ENCODE data around the gene DCC.

The DCC gene

DNA sequence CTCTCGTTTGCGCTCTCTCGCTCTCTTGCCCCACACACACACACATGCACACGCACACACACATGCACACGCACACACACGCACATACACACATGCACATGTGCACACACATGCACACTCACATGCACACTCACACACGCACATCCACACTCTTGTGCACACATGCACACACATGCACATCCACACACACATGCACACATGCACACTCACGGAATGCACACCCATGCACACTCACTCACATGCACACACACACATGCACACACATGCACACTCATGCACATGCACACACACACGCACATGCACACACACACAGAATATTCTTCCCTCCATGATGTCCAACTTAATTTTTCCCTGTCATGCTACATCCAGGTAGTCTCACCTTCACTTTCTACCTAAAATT lies 360.1 kb downstream of the DCC start:
- DNase-seq = no peak

DNA sequence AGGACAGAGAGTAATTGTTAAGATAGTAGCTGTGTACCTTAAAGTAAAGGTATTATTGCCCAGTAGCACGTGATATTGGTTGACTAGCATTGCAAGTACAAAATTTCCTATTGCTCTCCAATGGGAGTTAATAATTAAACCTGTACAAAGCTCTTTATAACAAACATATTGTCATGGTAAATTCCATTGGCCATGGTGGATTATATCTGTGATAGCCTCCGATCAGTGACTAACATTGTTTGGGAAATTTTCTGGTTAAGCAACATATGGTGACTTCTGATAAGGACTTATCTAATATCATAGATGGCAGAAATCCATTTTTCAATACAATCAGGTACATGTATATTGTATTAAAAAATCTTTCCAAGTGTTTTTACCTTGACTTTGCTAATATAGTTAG lies 360.8 kb downstream of the DCC start:
- DNase-seq = no peak

DNA sequence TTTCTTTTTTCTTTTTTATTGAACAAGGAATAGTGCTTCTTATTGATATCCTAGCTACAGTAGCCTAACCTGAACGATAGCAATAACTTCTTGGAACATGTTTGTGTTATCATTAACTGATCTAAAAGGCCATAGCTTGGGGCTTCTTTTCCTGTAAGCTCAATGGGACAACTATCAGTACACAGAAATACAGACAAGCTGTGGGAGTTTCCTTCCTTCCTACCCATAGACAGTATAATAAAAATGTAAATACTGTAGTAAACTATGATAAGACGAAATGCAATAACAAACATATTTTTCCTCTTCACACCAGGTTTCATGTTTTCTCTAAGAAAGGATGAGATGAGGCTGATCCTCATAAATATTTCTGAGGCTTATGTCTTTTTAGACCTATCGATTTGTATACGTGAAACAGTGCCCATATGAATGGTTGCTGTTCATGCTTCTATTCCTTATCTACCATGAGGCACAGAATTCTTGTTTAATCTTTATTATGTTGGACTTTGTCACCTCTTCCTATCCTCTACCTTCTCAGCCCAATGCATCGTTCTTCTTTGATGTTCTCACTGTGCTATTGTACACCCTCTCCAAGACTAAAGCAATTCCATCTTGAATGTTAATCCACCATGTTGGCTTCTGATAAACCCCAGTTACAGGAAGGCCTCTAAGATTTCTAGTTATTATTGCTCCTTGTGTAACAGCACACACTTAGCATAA lies 361.4 kb downstream of the DCC start:
- DNase-seq = no peak

DNA sequence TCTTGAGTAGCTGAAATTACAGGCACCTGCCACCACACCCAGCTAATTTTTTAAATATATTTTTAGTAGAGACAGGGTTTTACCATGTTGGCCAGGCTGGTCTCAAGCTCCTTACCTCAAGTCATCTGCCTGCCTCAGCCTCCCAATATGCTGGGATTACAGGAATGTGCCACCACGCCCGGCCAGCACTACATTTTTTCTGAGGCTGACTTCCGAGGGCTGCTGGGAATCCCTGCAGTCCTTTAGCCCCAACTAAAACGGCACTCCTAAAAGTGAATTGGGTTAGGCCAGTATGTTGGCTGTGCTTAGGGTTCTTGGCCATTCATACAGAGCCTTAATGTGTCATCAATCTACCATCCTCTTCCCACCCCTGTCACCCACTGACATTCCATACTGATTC lies 375.4 kb downstream of the DCC start:
- no peak for DNase-seq

DNA sequence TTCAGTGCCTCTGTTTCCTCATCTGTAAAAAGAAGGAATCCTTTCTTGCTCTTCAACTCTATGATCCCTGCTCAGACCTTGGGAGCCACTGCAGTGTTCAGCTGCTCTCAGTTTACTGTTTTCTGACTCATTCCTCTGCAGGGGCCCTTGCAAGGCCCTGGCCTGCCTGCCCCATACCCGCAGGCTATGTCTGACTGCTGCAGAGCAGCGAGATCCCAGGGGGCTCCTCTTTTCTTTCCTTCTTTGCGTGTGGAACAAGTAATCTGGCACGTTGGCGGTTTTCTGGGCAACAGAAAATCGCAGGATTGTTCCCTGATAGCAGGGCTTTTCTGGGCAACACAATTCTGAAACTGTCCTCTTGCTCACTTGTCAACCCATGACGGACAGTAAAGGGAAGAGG lies 376.0 kb downstream of the DCC start:
- no peak for DNase-seq

DNA sequence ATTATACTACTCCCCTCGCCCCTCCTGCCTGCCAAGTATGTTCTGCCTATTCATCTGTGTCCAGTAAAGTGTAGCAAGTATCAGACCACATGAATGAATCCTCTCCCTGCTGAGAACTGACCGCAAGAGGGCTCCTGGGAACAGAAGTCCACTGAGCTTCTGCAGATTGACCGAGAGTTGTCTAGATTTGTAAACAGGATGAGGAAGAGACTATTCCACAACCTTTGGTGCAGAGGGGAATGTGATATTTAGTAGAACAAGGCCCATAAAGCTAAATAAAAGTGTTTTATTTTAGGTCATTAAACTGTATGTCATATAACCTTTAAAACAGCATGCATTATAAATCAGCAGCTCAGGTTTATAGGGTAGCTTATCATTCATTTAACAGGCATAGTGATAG lies 377.0 kb downstream of the DCC start:
- no peak for DNase-seq

DNA sequence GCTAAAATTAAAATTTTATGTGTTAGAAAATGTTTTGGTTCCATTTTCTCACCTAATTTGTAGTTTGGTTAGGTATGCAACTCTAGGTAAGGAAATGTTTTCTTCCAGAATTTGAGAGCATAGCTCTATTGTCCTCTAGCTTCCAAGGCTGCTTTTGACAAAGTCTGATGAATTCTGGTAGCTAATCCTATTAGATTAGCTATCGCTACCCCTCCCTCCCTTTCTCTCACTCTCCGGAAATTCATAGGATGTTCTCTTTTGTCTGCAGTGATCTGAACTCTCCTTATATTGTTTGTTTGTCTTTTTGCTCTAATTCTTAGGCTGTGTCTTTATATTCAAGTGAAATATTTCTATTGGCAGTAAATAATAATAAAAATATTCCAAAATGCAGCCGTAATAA lies 382.9 kb downstream of the DCC start:
- DNase-seq = no peak

DNA sequence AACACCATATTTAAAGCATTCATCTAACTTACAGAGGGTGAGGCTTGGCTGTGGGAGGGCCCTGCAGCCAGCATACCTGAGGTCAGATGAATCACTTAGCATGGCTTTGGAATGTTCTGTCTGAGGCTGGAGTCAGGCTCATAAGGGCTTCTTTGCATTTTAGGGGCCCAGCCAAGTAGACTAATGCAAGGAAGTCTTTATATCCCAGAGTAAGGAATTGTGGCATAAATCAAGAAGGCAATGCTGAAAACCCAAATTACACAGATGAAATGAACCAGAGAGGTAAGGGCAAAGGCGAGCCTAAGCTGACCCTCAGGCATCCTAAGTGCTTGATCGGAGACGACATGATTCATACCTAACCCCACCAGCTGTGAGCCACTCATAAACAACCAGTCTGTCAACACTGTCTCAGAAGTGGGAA lies 383.6 kb downstream of the DCC start:
- no peak for DNase-seq

DNA sequence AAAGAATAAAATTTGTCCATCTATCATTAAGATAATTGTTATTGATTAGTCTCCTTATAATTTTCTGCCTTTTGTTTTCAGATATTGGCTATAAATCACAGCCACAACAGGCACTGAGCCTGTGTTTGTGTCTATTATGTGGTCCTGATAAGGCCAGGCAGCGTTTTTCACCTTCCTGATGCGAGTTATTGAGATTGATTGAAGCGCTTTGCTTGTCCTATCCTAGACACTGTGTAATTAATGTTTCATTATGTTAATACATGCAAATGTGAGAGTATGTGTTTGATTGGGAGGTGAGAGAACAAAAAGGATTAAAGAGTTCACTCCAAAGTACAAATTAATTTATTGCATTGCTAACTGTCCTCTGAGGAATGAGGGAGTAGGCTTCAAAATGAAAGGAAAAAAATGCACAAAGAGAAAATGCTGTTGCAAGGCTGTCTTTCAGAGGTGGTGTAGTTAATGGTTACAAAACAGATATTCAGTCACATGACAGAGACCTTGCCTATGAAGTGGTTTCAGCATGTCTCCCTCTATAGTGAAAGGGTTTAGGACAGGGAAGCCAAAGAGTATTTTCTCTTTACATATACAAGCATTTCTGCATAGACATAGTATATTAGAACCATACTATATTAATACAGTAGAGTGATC lies 391.1 kb downstream of the DCC start:
- no peak for DNase-seq

DNA sequence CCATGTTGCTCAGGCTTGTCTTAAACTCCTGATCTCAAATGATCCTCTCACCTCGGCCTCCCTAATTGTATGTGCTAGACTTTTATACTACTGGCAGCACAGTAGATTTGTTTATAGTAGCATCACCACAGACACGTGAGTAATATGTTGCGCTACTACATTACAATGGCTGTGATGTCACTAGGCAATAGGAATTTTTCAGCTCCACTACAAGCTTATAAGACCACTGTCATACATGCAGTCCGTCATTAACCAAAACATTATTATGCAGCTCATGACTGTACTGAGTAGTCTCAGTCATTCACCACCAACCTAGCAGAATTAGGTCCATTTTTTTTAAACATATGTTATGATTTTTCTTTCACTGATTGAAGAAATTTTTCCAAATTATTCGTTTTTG lies 398.9 kb downstream of the DCC start:
- no peak for DNase-seq

DNA sequence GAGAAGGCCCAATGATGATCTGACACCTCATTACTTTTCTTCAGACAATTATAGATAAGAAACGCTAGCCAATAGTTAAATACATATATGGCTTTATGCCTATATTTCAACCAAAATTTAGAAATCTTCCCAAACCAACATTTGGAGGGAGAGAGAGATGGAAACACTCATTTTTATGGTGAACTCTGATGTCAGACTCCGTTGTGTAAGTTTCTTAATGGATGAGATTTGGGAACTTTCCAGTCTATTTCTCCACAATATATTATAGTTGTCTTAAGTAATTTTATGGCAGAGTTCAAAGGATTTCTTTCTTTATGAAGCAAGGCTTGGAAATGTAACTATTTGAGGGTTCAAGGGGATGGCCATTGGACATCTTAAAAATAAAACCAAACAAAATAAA lies 407.0 kb downstream of the DCC start:
- DNase-seq = no peak

DNA sequence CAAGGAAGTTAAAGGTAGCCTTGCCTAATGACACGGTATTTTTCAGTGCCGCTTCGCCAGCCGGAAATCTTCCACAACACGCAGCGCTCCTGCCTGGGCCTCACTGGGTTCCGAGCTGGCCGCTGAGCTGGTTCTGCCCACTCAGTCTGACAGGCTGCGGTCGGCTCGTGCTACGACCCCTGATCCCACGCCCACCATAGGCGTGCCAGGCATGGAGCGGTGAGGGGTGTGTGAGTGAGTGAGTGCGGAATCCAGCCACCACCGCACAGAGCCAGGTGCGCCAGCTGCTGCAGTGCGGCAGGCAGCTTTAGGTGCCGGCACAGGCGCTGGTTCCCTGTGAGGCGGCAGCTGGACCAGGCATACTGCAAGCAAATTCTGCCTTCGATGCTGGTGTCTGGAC lies 407.9 kb downstream of the DCC start:
- DNase-seq = no peak

DNA sequence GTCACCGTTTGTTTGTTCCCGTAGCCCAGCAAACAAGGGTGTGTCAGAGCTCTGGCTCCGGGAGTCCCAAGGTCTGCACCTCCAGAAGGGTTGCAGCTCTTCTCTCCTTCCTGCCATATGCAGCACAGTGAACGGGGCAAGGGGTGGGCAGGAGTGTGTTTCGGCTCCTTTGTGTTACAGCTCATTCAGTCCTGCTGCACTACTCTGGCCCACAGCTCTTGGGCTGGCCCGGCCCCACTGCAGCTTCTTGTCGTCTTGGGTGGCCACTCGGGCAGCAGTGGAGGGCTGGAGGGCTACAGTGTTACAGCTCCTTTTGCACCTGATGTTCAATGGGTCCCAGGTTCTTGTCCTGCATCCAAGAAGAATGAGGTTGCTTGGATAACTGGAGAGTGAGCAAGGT lies 408.3 kb downstream of the DCC start:
- DNase-seq = no peak

DNA sequence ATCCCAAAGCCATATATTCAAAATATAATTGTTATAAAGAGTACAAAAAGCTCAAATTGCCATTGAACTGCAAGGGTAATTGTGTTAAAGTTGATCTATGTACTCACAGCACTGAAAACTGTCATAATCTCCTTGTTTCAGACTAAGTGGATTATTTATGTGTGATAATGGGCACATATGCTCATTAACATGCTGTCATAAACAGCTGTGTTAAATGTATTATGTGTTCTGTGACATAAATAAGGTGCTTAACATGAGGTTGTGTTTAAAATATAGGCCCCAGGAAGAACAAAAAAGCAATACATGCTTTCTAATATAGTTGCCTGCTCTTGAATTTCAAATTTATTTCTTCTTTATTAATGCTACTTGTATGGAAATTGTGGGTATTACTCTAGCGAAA lies 409.5 kb downstream of the DCC start:
- DNase-seq = no peak

DNA sequence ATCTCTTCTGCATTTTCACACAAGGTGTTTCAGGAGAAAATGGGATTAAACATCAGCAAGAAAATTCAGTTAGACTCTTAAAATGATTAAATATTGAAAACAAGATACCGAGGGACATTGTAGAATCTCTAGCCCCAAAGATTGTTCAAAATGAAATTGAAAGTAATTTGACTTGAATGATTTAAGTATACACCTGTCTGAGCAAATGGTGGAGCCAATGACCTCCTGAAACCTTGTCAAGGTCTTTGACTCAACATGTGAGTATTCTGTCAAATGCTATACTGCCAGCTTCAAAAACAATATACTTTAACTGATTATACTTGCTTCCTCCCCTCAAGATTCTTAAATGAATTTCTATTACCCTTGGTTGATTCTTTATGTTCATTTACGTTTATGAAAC lies 411.0 kb downstream of the DCC start:
- DNase-seq = no peak

DNA sequence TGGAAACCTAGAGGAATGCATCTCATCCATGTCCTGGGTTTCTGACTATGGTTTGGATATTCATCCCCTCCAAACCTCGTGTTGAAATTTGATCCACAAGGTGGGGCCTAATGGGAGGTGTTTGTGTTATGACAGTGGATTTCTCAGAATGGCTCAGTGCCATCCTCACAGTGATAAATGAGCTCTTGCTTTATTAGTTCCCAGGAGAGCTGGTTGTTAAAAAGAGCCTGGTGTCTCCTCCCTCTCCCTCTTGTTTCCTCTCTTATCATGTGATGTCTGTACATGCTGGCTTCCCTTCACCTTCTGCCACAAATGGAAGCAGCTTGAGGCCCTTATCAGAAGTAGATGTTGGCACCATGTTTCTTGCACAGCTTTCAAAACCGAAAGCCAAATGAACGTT lies 424.3 kb downstream of the DCC start:
- no peak for DNase-seq

DNA sequence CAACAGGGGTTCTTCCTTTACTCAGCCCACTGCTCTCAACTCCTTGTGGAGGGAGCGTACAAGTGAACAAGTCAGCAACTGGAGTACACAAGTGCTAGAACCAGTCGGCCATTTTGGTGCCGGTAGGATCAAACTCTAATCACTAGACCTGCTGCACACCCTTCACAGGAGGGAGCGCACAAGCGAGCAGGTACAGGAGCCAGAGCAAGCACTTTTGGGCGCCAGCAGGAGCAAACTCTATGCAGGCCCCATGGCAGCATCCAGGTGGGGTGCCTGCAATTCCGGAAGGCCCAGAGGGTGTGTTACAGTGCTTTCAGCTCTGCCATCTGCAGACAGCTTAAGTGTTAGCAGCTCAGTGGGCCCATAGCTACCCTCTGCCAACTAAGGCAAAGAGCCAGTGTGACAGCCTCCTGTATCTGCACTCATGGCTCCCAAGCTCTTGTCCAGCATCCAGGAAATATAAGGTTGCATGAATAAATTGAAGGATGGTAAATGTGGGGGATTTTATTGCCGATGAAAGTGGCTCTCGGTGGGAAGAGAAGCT lies 426.1 kb downstream of the DCC start:
- no peak for DNase-seq

DNA sequence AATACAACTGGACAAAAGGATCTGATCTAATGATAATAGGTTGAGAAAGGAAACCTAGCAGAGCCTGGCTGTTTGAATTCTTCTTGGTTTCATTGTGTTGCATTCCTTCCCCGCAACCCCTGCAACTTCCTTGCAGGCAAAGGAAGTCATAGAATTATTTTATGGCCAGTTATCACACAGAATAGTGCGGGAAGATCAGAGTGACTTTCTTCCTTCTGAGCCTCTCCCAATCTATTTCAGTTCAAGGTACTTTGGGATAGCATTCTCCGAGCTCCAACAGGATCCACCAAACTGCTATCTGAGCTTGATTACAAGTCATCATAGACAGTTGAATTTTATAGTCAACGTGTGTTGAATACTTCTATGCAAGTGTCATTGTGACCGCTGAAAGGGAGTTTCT lies 441.1 kb downstream of the DCC start:
- no peak for DNase-seq

DNA sequence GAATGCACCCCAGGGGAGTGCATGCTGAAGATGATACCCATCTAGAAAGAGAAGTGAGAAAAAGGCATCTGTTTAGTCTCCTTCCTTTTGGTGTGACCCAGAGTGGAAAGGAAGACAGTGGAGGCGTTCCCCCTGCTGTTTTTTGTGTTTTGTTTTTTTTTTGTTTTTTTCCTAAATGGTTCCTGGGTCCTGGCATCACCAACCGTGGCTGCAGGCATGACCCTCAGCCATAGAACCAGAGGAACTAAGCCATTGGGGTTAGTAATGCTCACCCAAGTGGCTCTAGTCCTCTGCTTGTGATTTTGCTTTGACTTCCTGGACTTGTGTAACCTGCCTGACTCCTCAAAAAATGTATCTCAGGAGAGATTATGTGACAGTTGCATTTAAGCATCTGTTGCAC lies 451.3 kb downstream of the DCC start:
- DNase-seq = no peak

DNA sequence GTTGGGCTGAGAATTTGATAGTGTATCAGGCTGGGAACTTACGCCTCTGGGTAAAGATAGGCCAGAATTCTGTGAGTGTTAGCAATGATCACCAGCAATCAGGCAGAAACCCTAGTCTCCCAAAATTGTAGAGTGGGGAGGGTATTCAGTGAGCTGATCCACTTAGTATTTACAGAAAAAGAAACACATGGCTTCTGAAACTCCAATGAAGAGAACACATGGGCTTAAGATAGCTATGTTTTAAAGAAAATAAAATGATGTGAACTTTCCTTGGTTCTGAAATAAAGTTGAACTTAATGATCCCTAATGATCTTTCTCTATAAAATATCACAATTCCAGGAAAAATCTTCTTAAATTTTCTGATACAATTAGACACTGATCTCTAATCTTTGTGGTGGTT lies 472.8 kb downstream of the DCC start:
- no peak for DNase-seq

DNA sequence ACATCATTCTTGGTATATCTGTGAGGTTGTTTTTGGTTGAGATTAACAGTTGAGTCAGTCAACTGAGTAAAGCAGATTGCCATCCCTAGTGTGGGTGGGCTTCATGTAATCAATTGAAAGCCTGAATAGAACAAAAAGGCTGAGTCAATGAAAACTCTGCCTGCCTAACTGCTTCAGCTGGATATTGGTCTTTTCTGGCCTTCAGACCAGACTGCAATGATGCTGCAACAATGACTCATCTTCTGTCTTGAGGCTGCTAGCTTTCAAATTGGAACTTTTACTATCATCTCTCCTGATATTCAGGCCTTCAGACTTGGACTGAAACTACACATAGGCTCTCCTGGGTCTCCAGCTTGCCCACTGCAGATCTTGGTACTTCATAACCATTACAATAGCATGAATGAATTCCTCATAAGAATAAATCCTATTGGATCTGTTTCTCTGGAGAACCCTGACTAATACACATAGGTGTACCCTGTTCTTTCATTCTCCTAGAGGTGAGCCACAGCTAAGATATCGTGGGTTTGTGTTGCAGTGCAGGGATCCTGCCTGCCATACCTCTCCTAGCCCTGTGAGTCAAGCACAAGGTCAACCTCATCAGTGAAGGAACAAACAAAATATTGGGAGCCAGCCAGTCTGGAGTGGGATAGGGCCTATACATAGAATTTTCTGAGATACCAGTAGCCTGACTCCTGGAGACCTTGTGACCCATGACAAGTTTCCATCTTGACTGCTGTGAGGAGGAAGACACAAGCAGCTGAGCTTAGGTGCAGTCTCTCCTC lies 473.8 kb downstream of the DCC start:
- no peak for DNase-seq

DNA sequence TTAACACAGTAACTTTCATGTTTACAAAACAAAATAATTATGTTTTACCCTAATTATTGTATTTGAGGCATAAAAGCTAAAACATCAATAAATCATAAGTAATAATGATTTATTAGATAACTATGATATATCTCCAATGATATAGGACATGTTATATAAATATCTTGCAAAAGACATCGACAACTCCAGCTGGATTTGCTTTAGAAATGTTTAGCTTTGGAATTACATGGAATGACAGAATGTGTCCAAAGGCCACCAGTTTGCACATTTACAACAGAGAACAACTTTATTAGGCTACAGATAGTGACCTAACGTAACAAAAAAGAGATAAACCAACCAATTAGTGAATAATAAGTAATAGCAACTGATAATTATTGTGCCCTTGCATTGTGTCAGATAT lies 475.7 kb downstream of the DCC start:
- DNase-seq = no peak

DNA sequence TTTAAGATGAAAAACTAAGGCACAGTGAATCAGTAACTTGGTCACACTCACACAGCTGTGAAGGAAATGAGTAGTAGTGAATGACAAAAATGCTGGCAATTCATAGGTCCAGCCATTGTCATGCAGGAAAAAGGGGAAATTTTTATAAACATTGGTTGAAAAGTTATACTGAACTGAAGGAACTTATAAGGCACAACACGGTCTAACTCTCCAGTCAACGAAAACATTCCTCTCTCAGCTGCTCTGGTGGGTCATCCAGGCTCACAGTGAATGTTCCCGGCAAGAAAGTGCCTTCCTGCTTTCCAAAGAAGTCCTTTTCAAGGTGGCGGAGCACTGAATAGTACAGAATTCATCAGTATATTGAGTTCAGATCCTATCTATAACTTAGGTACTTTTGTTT lies 476.1 kb downstream of the DCC start:
- DNase-seq = no peak

DNA sequence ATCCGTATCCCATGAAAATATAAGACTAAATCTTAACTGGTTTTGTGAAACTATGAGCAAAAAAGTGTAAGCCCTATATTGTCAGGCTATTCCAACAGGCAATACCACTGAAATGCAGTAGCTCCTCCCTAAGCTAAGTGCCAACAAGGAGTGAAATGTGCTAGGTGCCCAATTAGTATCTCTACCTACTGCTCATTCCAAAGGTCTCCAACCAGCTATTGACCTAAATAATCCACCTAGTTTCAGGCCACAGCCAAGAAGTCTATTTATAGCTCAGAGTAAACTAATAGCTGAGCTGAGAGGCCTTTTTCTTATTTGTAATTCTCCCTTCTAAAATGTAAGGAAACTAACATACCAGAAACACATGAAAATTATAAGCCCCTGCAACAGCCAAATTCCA lies 482.2 kb downstream of the DCC start:
- DNase-seq = no peak

Measured in inflammatory macrophage (primary cell).